ENCODE results near the gene ABLIM1.

GRCh38 chr10:114385557-114385956 is 272.5 kb downstream of the ABLIM1 start:
- TF ChIP-seq POLR2AphosphoS5 (IDR thresholded peaks at IDR 0.05) (no peak), CTCF (IDR thresholded peaks at IDR 0.05; ENCODE audit: poor library complexity, severe bottlenecking) (no peak), EZH2 (IDR thresholded peaks at IDR 0.05; ENCODE audit: borderline replicate concordance, insufficient read depth, low read length, poor library complexity, severe bottlenecking) (no peak), EP300 (conservative IDR thresholded peaks at IDR 0.05; ENCODE audit: poor library complexity, severe bottlenecking) (no peak), REST (IDR thresholded peaks at IDR 0.05; ENCODE audit: borderline replicate concordance) (no peak), TAF1 (IDR thresholded peaks at IDR 0.05; ENCODE audit: low read depth) (no peak), RAD21 (conservative IDR thresholded peaks at IDR 0.05) (no peak)
